Measurements from ENCODE around the gene EZH2.

Gene EZH2

GRCh38 chr7:148916186-148916585, 32.1 kb upstream of the EZH2 start:
- Histone ChIP-seq H3K27ac (ENCODE audit: low read length) (no peak overlapping the region), H3K4me3 (ENCODE audit: low read length) (no peak overlapping the region), H3K36me3 (ENCODE audit: control insufficient read depth, insufficient read depth, low read length) (no peaks in the 10 kb centered on the region), H3K27me3 (ENCODE audit: control insufficient read depth, insufficient read depth, low read length) (no peaks in the 10 kb centered on the region), H3K9me3 (ENCODE audit: control insufficient read depth, insufficient read depth, low read length) (no peaks in the 10 kb centered on the region), H3K4me1 (ENCODE audit: control insufficient read depth, insufficient read depth, low read length) (peaks cover 2% of the 10 kb centered on the region; the same call in 1 of the 2 replicates)
- DNase-seq (ENCODE audit: low read depth, low spot score), result no peak
- no CpG with 5 or more reads among the region's 1 CpG for WGBS (ENCODE audit: insufficient coverage, insufficient read length)

GRCh38 chr7:148915211-148915610, 31.1 kb upstream of the EZH2 start:
- peaks cover 2% of the 10 kb centered on the region; the same call in 1 of the 2 replicates for H3K4me1 ChIP-seq (ENCODE audit: control insufficient read depth, insufficient read depth, low read length)

GRCh38 chr7:148914208-148914777, 30.2 kb upstream of the EZH2 start:
- Histone ChIP-seq H3K27me3 (ENCODE audit: control insufficient read depth, insufficient read depth, low read length) (no peaks in the 10 kb centered on the region), H3K27ac (ENCODE audit: low read length) (no peak overlapping the region), H3K9me3 (ENCODE audit: control insufficient read depth, insufficient read depth, low read length) (no peaks in the 10 kb centered on the region), H3K36me3 (ENCODE audit: control insufficient read depth, insufficient read depth, low read length) (no peaks in the 10 kb centered on the region), H3K4me3 (ENCODE audit: low read length) (no peak overlapping the region), H3K4me1 (ENCODE audit: control insufficient read depth, insufficient read depth, low read length) (peaks cover 2% of the 10 kb centered on the region; the same call in 1 of the 2 replicates)
- no peak for DNase-seq (ENCODE audit: low read depth, low spot score)
- WGBS (ENCODE audit: insufficient coverage, insufficient read length), result no CpG with 5 or more reads among the region's 10 CpGs

More at GRCh38 chr7:148915211-148915610, 31.1 kb upstream of the EZH2 start:
- WGBS (ENCODE audit: insufficient coverage, insufficient read length), result no CpG with 5 or more reads among the region's 7 CpGs
- H3K4me3 ChIP-seq (ENCODE audit: low read length), result no peak overlapping the region
- H3K36me3 ChIP-seq (ENCODE audit: control insufficient read depth, insufficient read depth, low read length), result no peaks in the 10 kb centered on the region
- no peak overlapping the region for H3K27ac ChIP-seq (ENCODE audit: low read length)
- no peaks in the 10 kb centered on the region for H3K27me3 ChIP-seq (ENCODE audit: control insufficient read depth, insufficient read depth, low read length)
- H3K9me3 ChIP-seq (ENCODE audit: control insufficient read depth, insufficient read depth, low read length), result no peaks in the 10 kb centered on the region
- DNase-seq (ENCODE audit: low read depth, low spot score), result no peak

GRCh38 chr7:148912758-148913541, 28.9 kb upstream of the EZH2 start:
- Histone ChIP-seq H3K27me3 (ENCODE audit: control insufficient read depth, insufficient read depth, low read length) (no peaks in the 10 kb centered on the region), H3K36me3 (ENCODE audit: control insufficient read depth, insufficient read depth, low read length) (no peaks in the 10 kb centered on the region), H3K4me3 (ENCODE audit: low read length) (no peak overlapping the region), H3K9me3 (ENCODE audit: control insufficient read depth, insufficient read depth, low read length) (no peaks in the 10 kb centered on the region), H3K4me1 (ENCODE audit: control insufficient read depth, insufficient read depth, low read length) (peaks cover 5% of the 10 kb centered on the region), H3K27ac (ENCODE audit: low read length) (no peak overlapping the region)
- no peak for DNase-seq (ENCODE audit: low read depth, low spot score)
- WGBS (ENCODE audit: insufficient coverage, insufficient read length), result no CpG with 5 or more reads among the region's 8 CpGs

GRCh38 chr7:148912151-148912550, 28.1 kb upstream of the EZH2 start:
- no CpG with 5 or more reads among the region's 4 CpGs for WGBS (ENCODE audit: insufficient coverage, insufficient read length)
- Histone ChIP-seq H3K9me3 (ENCODE audit: control insufficient read depth, insufficient read depth, low read length) (no peaks in the 10 kb centered on the region), H3K4me1 (ENCODE audit: control insufficient read depth, insufficient read depth, low read length) (peaks cover 5% of the 10 kb centered on the region), H3K27me3 (ENCODE audit: control insufficient read depth, insufficient read depth, low read length) (no peaks in the 10 kb centered on the region), H3K4me3 (ENCODE audit: low read length) (no peak overlapping the region), H3K27ac (ENCODE audit: low read length) (no peak overlapping the region), H3K36me3 (ENCODE audit: control insufficient read depth, insufficient read depth, low read length) (no peaks in the 10 kb centered on the region)
- no peak for DNase-seq (ENCODE audit: low read depth, low spot score)

GRCh38 chr7:148911626-148912025, 27.5 kb upstream of the EZH2 start:
- no peak for DNase-seq (ENCODE audit: low read depth, low spot score)
- Histone ChIP-seq H3K9me3 (ENCODE audit: control insufficient read depth, insufficient read depth, low read length) (no peaks in the 10 kb centered on the region), H3K27ac (ENCODE audit: low read length) (no peak overlapping the region), H3K36me3 (ENCODE audit: control insufficient read depth, insufficient read depth, low read length) (no peaks in the 10 kb centered on the region), H3K27me3 (ENCODE audit: control insufficient read depth, insufficient read depth, low read length) (no peaks in the 10 kb centered on the region), H3K4me3 (ENCODE audit: low read length) (no peak overlapping the region), H3K4me1 (ENCODE audit: control insufficient read depth, insufficient read depth, low read length) (peaks cover 5% of the 10 kb centered on the region)
- no CpG with 5 or more reads among the region's 1 CpG for WGBS (ENCODE audit: insufficient coverage, insufficient read length)

GRCh38 chr7:148909568-148909967, 25.5 kb upstream of the EZH2 start:
- H3K27me3 ChIP-seq (ENCODE audit: control insufficient read depth, insufficient read depth, low read length), result no peaks in the 10 kb centered on the region
- H3K27ac ChIP-seq (ENCODE audit: low read length), result no peak overlapping the region
- WGBS (ENCODE audit: insufficient coverage, insufficient read length), result no CpG with 5 or more reads among the region's 5 CpGs
- H3K4me3 ChIP-seq (ENCODE audit: low read length), result no peak overlapping the region
- no peaks in the 10 kb centered on the region for H3K9me3 ChIP-seq (ENCODE audit: control insufficient read depth, insufficient read depth, low read length)
- H3K4me1 ChIP-seq (ENCODE audit: control insufficient read depth, insufficient read depth, low read length), result peaks cover 5% of the 10 kb centered on the region
- no peaks in the 10 kb centered on the region for H3K36me3 ChIP-seq (ENCODE audit: control insufficient read depth, insufficient read depth, low read length)
- no peak for DNase-seq (ENCODE audit: low read depth, low spot score)

GRCh38 chr7:148906707-148907498, 22.8 kb upstream of the EZH2 start:
- Histone ChIP-seq H3K4me1 (ENCODE audit: control insufficient read depth, insufficient read depth, low read length) (peaks cover 3% of the 10 kb centered on the region; the same call in 1 of the 2 replicates), H3K4me3 (ENCODE audit: low read length) (no peak overlapping the region), H3K27ac (ENCODE audit: low read length) (no peak overlapping the region), H3K27me3 (ENCODE audit: control insufficient read depth, insufficient read depth, low read length) (no peaks in the 10 kb centered on the region), H3K9me3 (ENCODE audit: control insufficient read depth, insufficient read depth, low read length) (no peaks in the 10 kb centered on the region), H3K36me3 (ENCODE audit: control insufficient read depth, insufficient read depth, low read length) (no peaks in the 10 kb centered on the region)
- no peak for DNase-seq (ENCODE audit: low read depth, low spot score)
- WGBS (ENCODE audit: insufficient coverage, insufficient read length), result no CpG with 5 or more reads among the region's 9 CpGs

- Histone ChIP-seq H3K27me3 (ENCODE audit: control insufficient read depth, insufficient read depth, low read length) (no peaks in the 10 kb centered on the region), H3K36me3 (ENCODE audit: control insufficient read depth, insufficient read depth, low read length) (no peaks in the 10 kb centered on the region), H3K27ac (ENCODE audit: low read length) (no peak overlapping the region), H3K9me3 (ENCODE audit: control insufficient read depth, insufficient read depth, low read length) (no peaks in the 10 kb centered on the region), H3K4me3 (ENCODE audit: low read length) (no peak overlapping the region), H3K4me1 (ENCODE audit: control insufficient read depth, insufficient read depth, low read length) (peaks cover 3% of the 10 kb centered on the region; the same call in 1 of the 2 replicates)
- no CpG with 5 or more reads among the region's 6 CpGs for WGBS (ENCODE audit: insufficient coverage, insufficient read length)
- no peak for DNase-seq (ENCODE audit: low read depth, low spot score)
Measured at GRCh38 chr7:148905093-148905666, 21.1 kb upstream of the EZH2 start.

GRCh38 chr7:148903504-148903903, 19.4 kb upstream of the EZH2 start:
- Histone ChIP-seq H3K4me1 (ENCODE audit: control insufficient read depth, insufficient read depth, low read length) (0 out of 2 replicates have a peak, but pooled peaks cover 1% of the 10 kb centered on the region), H3K27ac (ENCODE audit: low read length) (no peak overlapping the region), H3K27me3 (ENCODE audit: control insufficient read depth, insufficient read depth, low read length) (no peaks in the 10 kb centered on the region), H3K4me3 (ENCODE audit: low read length) (no peak overlapping the region), H3K36me3 (ENCODE audit: control insufficient read depth, insufficient read depth, low read length) (no peaks in the 10 kb centered on the region), H3K9me3 (ENCODE audit: control insufficient read depth, insufficient read depth, low read length) (no peaks in the 10 kb centered on the region)
- DNase-seq (ENCODE audit: low read depth, low spot score), result no peak
- WGBS (ENCODE audit: insufficient coverage, insufficient read length), result no CpG with 5 or more reads among the region's 1 CpG

All from iPS DF 6.9 (cell line).